Measurements from ENCODE around the gene KIAA1586.

DNA sequence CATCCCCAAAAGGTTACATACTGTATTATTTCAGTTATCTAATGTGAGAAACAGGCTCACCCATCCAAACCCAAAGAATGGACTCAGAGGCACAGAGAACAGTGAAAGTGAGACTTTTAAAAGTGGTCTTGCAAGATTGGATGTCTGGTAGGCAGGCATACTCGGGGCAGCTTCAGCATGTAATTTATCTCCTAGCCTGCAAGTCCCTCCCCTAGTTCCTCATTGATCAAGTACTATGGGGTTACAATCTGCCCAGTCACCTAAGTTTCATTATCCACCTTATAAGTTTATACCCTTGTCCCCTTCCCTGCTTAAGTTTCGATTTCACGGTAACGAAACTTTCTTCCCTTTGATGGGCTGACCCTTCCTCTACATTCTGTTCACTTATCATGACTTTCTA is 22.7 kb downstream of the KIAA1586 start:
- no peak for TF ChIP-seq POLR2AphosphoS5 (IDR thresholded peaks at IDR 0.05; ENCODE audit: insufficient read depth in 1 of 2, low read depth in 1 of 2)
- TF ChIP-seq, protein P1, sequence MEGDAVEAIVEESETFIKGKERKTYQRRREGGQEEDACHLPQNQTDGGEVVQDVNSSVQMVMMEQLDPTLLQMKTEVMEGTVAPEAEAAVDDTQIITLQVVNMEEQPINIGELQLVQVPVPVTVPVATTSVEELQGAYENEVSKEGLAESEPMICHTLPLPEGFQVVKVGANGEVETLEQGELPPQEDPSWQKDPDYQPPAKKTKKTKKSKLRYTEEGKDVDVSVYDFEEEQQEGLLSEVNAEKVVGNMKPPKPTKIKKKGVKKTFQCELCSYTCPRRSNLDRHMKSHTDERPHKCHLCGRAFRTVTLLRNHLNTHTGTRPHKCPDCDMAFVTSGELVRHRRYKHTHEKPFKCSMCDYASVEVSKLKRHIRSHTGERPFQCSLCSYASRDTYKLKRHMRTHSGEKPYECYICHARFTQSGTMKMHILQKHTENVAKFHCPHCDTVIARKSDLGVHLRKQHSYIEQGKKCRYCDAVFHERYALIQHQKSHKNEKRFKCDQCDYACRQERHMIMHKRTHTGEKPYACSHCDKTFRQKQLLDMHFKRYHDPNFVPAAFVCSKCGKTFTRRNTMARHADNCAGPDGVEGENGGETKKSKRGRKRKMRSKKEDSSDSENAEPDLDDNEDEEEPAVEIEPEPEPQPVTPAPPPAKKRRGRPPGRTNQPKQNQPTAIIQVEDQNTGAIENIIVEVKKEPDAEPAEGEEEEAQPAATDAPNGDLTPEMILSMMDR (IDR thresholded peaks at IDR 0.05), result no peak

Measured in vagina (tissue), 2 donors.